Measurements from ENCODE around the gene NETO2. TPM values are rescaled to one million over a fixed set of nuclear protein-coding genes. Genes with fewer than 3 reads are reported as not detected.

The NETO2 gene
- total and polyA plus RNA-seq, 4 donors, result 0.20 to 1.6 (median 0.37) TPM

DNA sequence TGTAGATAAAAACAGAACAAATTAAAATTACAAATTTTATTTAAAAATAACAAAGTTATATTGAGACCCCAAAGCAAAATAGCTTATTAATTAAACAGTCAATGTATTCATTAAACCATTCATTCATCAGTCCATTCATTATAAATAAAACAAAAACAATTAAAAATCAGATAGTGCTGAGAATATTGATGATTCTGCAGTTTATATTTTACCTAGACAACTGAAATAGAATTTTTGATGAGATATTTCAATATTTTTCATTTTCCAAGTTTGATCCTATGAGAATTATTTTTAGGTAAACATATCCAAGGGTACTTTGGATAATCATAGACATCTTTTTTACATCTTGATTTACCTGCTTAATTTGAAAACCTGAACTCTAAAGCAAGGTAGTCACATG lies 15.2 kb upstream of the NETO2 start:
- no peak for DNase-seq (ENCODE audit: low spot score)
- Histone ChIP-seq H3K9me3 (ENCODE audit: control insufficient read depth in 4 of 4, low read length in 3 of 4) (no peaks in the 10 kb centered on the region), H3K4me3 (ENCODE audit: low read depth in 1 of 3, low read length in 3 of 3) (no peak overlapping the region), H3K27ac (ENCODE audit: low read depth in 1 of 2, low read length in 2 of 2) (no peak overlapping the region), H3K4me1 (ENCODE audit: control insufficient read depth in 4 of 4, insufficient read depth in 4 of 4, low read length in 3 of 4) (no peaks in the 10 kb centered on the region), H3K36me3 (ENCODE audit: control insufficient read depth in 4 of 4, insufficient read depth in 3 of 4, low read depth in 1 of 4, low read length in 3 of 4) (peaks cover 0 to 6% (median 4%) of the 10 kb centered on the region in 4 donors), H3K27me3 (ENCODE audit: control insufficient read depth in 4 of 4, insufficient read depth in 4 of 4, low read length in 3 of 4) (no peaks in the 10 kb centered on the region), H3K9ac (ENCODE audit: low read depth in 1 of 2, low read length in 2 of 2) (no peak overlapping the region)
- no peak for TF ChIP-seq HNF4G (IDR thresholded peaks at IDR 0.05)
- no peak for TF ChIP-seq SP1 (IDR thresholded peaks at IDR 0.05)
- no peak for TF ChIP-seq ZBTB33 (IDR thresholded peaks at IDR 0.05)
- no peak for TF ChIP-seq JUND (IDR thresholded peaks at IDR 0.05)
- TF ChIP-seq, protein P1, sequence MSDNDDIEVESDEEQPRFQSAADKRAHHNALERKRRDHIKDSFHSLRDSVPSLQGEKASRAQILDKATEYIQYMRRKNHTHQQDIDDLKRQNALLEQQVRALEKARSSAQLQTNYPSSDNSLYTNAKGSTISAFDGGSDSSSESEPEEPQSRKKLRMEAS (IDR thresholded peaks at IDR 0.05), result no peak
- no peak for TF ChIP-seq FOXA1 (IDR thresholded peaks at IDR 0.05)
- TF ChIP-seq TAF1 (conservative IDR thresholded peaks at IDR 0.05), result no peak
- TF ChIP-seq YY1 (IDR thresholded peaks at IDR 0.05), result no peak
- TF ChIP-seq RAD21 (IDR thresholded peaks at IDR 0.05), result no peak
- TF ChIP-seq, protein P2, sequence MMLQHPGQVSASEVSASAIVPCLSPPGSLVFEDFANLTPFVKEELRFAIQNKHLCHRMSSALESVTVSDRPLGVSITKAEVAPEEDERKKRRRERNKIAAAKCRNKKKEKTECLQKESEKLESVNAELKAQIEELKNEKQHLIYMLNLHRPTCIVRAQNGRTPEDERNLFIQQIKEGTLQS (IDR thresholded peaks at IDR 0.05), result no peak
- no peak for TF ChIP-seq EGR1 (IDR thresholded peaks at IDR 0.05; ENCODE audit: low read depth in 2 of 2)
- TF ChIP-seq HNF4A (conservative IDR thresholded peaks at IDR 0.05), result no peak
- TF ChIP-seq CTCF (IDR thresholded peaks at IDR 0.05; ENCODE audit: low read depth, low read length, missing input control), result no peak
- no peak for TF ChIP-seq REST (IDR thresholded peaks at IDR 0.05)
- TF ChIP-seq NR2F2 (IDR thresholded peaks at IDR 0.05), result no peak

DNA sequence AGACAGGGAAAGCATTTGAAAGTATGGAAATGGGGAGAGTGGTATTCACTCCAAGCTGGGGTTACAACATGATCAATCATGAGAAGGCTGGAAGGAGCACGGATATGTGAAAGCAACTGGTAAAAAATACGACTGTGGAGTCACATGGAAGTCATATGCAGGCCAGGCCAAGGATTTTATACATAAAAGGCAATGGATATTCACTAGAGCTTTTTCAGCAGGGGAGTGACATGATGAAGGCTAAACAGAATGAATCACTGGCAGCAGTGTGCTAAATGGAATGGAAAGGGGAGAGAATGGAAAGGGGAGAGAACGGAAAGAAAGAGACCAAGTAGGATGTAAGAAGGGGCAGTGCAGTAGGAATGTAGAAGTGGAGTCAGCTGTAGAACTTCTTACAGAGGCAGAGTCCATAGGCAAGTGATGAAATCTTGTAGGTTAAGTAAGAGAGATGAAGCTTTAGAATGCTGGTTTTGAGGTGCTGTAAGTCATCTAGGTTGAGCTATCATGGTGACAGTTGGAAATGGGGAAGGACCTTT lies 13.0 kb upstream of the NETO2 start:
- H3K9ac ChIP-seq (ENCODE audit: low read depth in 1 of 2, low read length in 2 of 2), result no peak overlapping the region
- no peaks in the 10 kb centered on the region for H3K27me3 ChIP-seq (ENCODE audit: control insufficient read depth in 4 of 4, insufficient read depth in 4 of 4, low read length in 3 of 4)
- no peaks in the 10 kb centered on the region for H3K4me1 ChIP-seq (ENCODE audit: control insufficient read depth in 4 of 4, insufficient read depth in 4 of 4, low read length in 3 of 4)
- no peak overlapping the region for H3K4me3 ChIP-seq (ENCODE audit: low read depth in 1 of 3, low read length in 3 of 3)
- H3K27ac ChIP-seq (ENCODE audit: low read depth in 1 of 2, low read length in 2 of 2), result no peak overlapping the region
- peaks cover 3 to 16% (median 10%) of the 10 kb centered on the region in 4 donors for H3K36me3 ChIP-seq (ENCODE audit: control insufficient read depth in 4 of 4, insufficient read depth in 3 of 4, low read depth in 1 of 4, low read length in 3 of 4)
- no peak for DNase-seq (ENCODE audit: low spot score)
- WGBS, result 95% methylated on average over 3 of the region's 3 CpGs
- H3K9me3 ChIP-seq (ENCODE audit: control insufficient read depth in 4 of 4, low read length in 3 of 4), result peaks cover 0 to 2% (median 0%) of the 10 kb centered on the region in 4 donors
- TF ChIP-seq FOXA1 (IDR thresholded peaks at IDR 0.05) (no peak), HNF4A (conservative IDR thresholded peaks at IDR 0.05) (no peak), RXRA (IDR thresholded peaks at IDR 0.05) (no peak), CTCF (IDR thresholded peaks at IDR 0.05; ENCODE audit: low read depth, low read length, missing input control) (no peak), FOXA2 (IDR thresholded peaks at IDR 0.05) (no peak), SP1 (IDR thresholded peaks at IDR 0.05) (no peak), NR2F2 (IDR thresholded peaks at IDR 0.05) (no peak), EGR1 (IDR thresholded peaks at IDR 0.05; ENCODE audit: low read depth in 2 of 2) (no peak), YY1 (IDR thresholded peaks at IDR 0.05) (no peak), ZBTB33 (IDR thresholded peaks at IDR 0.05) (no peak), GABPA (IDR thresholded peaks at IDR 0.05 in 1 of 2, conservative IDR thresholded peaks at IDR 0.05 in 1 of 2) (no peak), HNF4G (IDR thresholded peaks at IDR 0.05) (no peak)
- TF ChIP-seq, protein P2 (IDR thresholded peaks at IDR 0.05), result no peak
- TF ChIP-seq, protein P1 (IDR thresholded peaks at IDR 0.05), result no peak
